ENCODE results near the gene ZNF441.
"Not testable (repeated sequence)": the region's sequence is repeated elsewhere in the genome, so short reads cannot be mapped to it uniquely, and the experiment has no call there.

Gene ZNF441

GRCh38 chr19:11766597-11767591 is at the start of gene ZNF441:
ZNF441 (plus strand) TSS chr19:11767000; CDS start chr19:11767194, 194 bp downstream.
- peak; percentile 97 for DNase-seq

- no peak for DNase-seq
Observed at GRCh38 chr19:11721681-11722080, 45.1 kb upstream of the ZNF441 start.

GRCh38 chr19:11722414-11722813 is 44.4 kb upstream of the ZNF441 start:
- no peak for DNase-seq

GRCh38 chr19:11729586-11729985 is 37.2 kb upstream of the ZNF441 start:
- DNase-seq = no peak

- DNase-seq = no peak
Observed at GRCh38 chr19:11735375-11735774, 31.4 kb upstream of the ZNF441 start.

GRCh38 chr19:11736696-11737095 is 30.1 kb upstream of the ZNF441 start:
- DNase-seq = no peak

- DNase-seq = peak; percentile 75
Observed at GRCh38 chr19:11737964-11738745, 28.6 kb upstream of the ZNF441 start.

- peak; percentile 98 for DNase-seq
Observed at GRCh38 chr19:11738746-11739620, 27.8 kb upstream of the ZNF441 start, which contains the start of gene ZNF823. ZNF823 (minus strand) TSS chr19:11738946; CDS start chr19:11738819, 127 bp downstream.

- DNase-seq = no peak
Observed at GRCh38 chr19:11745869-11746268, 20.9 kb upstream of the ZNF441 start.

GRCh38 chr19:11747277-11747676 is 19.5 kb upstream of the ZNF441 start:
- DNase-seq = no peak

- DNase-seq = no peak
Observed at GRCh38 chr19:11749751-11750150, 17.0 kb upstream of the ZNF441 start.

- no peak for DNase-seq
Observed at GRCh38 chr19:11752244-11752736, 14.5 kb upstream of the ZNF441 start.

GRCh38 chr19:11754663-11755062 is 12.1 kb upstream of the ZNF441 start:
- DNase-seq = no peak

- DNase-seq = no peak
Observed at GRCh38 chr19:11756965-11757364, 9.8 kb upstream of the ZNF441 start.

GRCh38 chr19:11759805-11760204 is 7.0 kb upstream of the ZNF441 start:
- no peak for DNase-seq

GRCh38 chr19:11763117-11763516 is 3.7 kb upstream of the ZNF441 start:
- DNase-seq = no peak

- no peak for DNase-seq
Observed at GRCh38 chr19:11763611-11764010, 3.2 kb upstream of the ZNF441 start.

GRCh38 chr19:11767633-11768133 is 883 bp downstream of the ZNF441 start:
- DNase-seq = peak; percentile 70

GRCh38 chr19:11769995-11770394 is 3.2 kb downstream of the ZNF441 start:
- DNase-seq = no peak

- not testable (repeated sequence) for DNase-seq
Observed at GRCh38 chr19:11771520-11771919, 4.7 kb downstream of the ZNF441 start.

GRCh38 chr19:11776669-11777068 is 9.9 kb downstream of the ZNF441 start:
- not testable (repeated sequence) for DNase-seq

- DNase-seq = no peak
Observed at GRCh38 chr19:11780431-11781020, 13.7 kb downstream of the ZNF441 start.

Data from activated effector memory CD4-positive, alpha-beta T cell treated with anti-CD3 and anti-CD28 coated beads, Interleukin-2, amount 50 U/mL, for 16 hours (primary cell).